Smooth muscle cell of the brain vasculature (primary cell): ENCODE measurements around the gene SHROOM2.
"Not testable (repeated sequence)": the region's sequence is repeated elsewhere in the genome, so short reads cannot be mapped to it uniquely, and the experiment has no call there.

Source experiments
- DNase-seq: peaks from one replicate; pipeline ENCODE4 v3.0.0-alpha.2; 2012; ENCODE audit warnings: low read depth, low spot score

The SHROOM2 gene, protein sequence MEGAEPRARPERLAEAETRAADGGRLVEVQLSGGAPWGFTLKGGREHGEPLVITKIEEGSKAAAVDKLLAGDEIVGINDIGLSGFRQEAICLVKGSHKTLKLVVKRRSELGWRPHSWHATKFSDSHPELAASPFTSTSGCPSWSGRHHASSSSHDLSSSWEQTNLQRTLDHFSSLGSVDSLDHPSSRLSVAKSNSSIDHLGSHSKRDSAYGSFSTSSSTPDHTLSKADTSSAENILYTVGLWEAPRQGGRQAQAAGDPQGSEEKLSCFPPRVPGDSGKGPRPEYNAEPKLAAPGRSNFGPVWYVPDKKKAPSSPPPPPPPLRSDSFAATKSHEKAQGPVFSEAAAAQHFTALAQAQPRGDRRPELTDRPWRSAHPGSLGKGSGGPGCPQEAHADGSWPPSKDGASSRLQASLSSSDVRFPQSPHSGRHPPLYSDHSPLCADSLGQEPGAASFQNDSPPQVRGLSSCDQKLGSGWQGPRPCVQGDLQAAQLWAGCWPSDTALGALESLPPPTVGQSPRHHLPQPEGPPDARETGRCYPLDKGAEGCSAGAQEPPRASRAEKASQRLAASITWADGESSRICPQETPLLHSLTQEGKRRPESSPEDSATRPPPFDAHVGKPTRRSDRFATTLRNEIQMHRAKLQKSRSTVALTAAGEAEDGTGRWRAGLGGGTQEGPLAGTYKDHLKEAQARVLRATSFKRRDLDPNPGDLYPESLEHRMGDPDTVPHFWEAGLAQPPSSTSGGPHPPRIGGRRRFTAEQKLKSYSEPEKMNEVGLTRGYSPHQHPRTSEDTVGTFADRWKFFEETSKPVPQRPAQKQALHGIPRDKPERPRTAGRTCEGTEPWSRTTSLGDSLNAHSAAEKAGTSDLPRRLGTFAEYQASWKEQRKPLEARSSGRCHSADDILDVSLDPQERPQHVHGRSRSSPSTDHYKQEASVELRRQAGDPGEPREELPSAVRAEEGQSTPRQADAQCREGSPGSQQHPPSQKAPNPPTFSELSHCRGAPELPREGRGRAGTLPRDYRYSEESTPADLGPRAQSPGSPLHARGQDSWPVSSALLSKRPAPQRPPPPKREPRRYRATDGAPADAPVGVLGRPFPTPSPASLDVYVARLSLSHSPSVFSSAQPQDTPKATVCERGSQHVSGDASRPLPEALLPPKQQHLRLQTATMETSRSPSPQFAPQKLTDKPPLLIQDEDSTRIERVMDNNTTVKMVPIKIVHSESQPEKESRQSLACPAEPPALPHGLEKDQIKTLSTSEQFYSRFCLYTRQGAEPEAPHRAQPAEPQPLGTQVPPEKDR (N-terminal part only)

DNA sequence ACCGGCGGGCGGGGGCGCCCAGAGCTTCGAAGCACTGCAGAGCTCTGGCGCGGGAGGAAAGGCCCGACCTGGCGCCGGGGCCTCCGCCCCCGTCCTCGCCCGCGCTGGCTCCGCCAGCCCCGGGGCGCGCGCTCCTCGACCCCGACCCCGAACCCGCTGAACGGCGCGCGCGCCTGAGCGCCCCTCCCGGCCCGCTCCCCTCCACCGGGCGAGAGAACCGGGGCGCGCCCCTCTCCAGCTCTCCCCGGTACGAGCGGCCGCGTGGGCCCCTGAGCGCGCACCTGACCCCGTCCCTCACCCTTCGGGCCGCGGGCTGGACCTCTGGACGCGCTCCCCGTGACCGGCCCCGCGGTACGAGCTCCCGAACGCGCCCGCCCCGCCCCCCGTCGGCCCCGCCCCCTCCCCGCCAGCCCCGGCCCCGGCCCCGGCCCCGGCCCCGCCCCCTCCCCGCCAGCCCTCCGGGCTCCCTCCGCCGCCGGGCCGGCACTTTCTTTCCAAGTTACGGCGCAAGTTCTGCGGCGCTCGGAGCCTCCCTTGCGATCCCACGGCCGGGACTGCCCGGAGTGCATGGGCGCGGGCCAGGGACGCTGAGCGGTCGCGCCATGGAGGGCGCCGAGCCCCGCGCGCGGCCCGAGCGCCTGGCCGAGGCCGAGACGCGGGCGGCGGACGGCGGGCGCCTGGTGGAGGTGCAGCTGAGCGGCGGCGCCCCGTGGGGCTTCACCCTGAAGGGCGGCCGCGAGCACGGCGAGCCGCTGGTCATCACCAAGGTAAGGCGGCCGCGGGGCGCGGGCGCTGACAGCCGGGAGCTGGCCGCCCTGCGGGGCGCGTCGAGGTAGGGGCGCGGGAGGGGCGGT lies at the start of gene SHROOM2:
TSS of gene SHROOM2 (plus strand) at position 486 of the 854 bp plus-strand sequence. CDS start at position 603, 117 bp downstream.
- no peak for DNase-seq

DNA sequence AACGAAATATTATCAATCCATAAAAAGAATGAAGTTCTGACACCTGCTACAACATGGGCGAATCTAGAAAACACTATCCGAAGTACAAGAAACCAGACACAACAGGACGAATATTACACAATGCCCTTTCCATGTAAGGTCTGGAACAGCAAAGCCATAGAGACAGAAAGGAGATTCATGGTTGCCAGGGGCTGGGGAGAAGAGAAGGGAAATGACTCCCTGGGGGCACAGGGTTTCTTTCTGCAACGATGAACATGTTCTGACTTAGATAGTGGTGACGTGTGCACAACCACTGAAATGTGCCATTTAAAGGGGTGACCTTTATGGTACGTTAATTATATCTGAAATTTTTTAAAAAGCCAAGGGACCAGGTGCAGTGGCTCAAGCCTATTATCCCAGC lies 48.9 kb upstream of the SHROOM2 start:
- DNase-seq, result no peak

DNA sequence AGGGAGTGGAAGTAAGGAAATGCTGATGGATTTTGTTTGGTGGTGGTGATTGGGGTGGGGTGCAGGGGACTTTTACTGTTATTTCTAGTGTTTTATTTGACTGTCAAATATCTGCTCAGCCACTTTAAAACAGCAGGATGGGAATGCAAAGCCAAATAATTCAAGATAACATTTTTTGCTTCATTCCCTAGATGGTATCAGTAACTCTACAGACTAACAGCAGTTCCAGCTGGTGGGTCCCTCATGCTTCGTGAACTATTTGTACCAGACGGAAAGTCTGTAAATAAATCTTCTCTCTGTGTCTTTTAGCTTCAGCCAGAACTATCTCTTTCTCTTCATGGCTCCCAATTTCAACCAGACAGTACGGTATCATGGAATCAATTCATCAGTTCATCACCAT lies 48.1 kb upstream of the SHROOM2 start:
- DNase-seq, result no peak

DNA sequence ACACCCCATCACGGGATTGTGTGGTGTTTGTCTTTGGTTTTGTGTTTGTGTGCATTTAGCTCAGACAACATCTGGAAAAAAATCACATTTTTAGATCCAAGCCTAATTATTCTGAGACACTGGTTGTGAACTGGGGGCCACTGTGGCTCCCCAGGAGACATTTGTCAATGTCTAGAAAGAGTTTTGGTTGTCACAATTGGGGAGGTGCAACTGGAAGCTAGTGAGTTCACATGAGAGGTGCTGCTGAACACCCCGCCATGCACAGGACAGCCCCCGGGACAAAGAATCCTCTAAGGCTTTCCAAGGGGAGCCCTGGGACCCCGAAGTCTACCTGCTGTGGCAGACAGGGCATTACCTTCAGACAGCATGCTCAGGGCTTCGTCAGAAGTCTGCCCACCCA lies 47.1 kb upstream of the SHROOM2 start:
- DNase-seq, result no peak

DNA sequence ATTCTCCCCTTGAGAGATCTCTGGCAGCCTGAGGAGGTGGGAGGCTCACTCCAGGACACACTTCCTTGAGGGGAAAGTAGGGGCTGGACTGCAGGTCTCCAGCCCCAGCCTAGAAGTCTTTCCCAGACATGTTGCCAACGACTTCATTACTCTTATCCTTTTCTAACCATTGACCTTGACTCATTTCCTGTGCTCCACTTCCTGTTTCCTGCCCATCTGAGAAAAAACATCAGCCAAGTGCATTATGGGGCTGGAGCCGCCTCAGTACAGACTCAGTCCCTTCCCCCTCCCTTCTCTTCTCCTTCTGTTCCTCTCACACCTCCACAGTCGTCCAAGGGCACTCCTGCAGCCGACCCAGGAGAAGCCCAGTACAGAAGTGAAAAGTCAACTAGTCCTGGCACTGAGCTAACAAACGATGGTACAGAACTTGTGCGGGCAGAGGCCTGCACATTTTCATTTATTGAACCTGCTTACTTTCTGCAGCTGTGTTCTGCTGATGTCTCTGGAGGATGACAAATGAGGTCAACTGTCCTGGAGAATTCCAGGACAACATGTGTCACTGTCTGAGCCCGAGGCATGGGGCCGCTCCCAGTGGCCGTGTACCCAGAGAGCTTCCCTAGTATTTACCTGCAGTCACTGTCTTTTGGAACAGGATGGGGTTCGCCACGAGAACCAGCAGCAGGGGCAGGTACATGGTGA lies 40.7 kb upstream of the SHROOM2 start:
- no peak for DNase-seq

DNA sequence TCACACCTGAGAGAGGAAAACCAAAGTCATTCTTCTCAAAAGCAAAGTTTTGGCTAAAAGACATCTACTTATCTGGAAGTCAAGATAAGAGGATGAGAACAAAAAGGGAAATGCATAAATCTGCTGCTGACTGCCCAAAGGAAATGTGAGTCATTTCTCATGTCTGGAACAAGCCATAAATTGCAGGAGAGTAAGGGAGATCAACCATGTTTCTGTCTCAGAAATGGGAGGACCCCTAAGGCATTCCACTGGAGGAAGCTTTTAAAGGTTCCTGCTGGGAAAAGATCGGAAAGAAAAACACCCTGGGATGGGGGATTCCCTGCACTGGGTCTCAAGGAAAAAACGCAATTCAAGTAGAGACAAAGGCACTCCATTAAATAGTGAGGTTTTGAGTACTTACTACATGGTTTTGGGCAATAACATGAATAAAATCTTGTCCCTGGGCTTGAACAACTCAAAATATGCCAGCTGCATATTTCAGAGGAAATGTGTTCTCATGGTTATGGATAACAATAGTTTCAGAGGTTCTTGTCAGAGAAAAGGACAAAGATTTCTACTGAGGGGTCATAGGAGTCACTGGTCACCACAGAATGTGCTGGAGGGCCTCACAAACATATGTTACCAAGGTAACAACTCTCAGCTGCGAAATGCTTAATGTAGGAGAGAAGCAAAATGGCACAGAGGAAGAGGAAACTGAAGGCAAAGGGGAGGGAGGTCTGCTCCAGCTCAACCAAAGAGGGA lies 39.9 kb upstream of the SHROOM2 start:
- DNase-seq, result no peak

DNA sequence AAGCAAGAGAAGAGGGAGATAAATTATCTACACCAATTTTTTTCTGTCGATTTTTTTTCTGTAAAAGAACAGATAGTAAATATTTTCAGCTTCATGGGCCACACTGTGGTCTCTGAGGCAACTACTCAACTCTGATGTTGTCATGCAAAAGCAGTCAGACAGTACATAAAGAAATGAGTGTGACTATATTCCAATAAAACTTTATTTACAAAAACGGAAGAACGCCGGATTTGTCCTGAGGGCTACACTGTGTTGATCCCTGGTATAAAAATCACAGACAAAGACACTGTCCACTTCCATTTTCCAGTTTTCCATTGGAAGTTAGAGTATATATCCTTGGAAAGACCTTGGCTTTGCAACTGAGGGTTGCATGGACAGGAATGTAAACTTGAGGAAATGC lies 38.6 kb upstream of the SHROOM2 start:
- DNase-seq, result no peak

DNA sequence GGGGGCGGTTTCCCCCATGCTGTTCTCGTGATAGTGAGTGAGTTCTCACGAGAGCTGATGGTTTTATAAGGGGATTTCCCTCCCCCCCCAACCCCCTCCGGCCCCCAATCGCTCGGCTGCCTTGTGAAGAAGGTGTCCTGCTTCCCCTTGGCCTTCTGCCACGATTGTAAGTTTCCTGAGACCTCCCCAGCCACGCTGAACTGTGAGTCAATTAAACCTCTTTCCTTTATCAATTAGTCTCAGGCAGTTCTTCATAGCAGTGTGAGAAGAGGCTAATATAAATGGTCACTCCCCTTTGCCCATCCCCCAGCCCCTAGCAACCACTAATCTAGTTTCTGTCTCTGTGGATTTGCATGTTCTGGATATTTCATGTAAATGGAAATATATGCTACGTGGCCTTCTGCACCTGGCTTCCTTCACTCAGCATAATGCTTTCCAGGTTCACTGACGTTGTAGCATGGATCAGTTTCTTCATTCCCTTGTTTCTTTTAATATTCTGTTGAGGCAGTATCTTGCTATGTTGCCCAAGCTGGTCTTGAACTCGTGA lies 37.0 kb upstream of the SHROOM2 start:
- no peak for DNase-seq

DNA sequence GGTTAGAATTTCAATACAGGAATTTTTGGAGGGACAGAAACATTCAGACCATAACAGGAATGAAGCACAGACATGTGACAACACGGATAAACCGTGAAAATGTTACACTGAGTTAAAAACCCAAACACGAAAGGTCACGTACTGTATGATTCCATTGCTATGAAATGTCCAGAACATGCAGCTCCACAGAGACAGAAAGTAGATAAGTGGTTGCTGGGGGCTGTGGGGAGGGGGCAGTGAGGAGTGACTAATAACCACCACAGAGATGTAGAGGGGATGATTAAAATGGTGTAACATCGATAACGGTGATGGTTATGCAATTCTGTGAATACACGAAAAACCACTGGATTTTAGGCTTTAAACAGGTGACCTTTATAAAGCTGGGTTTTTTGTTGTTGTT lies 28.9 kb upstream of the SHROOM2 start:
- no peak for DNase-seq

DNA sequence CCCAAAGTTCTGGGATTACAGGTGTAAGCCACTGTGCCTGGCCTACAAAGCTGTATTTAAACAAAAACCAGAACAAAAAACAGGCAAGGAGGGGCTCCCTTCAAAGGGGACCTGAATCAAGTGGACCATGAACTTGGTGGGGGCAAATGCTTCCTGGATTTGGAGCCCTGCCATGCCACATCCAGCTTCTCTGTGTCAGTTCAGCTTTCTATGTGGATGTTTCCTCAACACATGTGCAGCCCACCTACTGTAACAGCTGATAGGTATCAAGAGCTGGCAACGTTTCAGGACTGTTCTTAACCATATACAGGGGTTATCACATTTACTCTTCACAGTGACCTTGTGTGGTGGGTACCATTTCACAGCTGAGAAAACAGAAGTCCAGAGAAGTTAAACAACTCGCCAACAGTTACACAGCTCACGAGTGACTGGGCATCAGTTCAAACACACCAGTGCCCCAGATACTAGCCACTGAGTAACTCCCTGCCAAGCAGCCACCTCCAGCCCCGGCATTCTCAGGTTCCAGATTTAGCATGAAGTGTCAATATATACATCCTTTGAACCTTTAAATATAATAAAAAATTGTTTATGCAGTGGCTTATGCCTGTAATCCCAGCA lies 28.1 kb upstream of the SHROOM2 start:
- no peak for DNase-seq

DNA sequence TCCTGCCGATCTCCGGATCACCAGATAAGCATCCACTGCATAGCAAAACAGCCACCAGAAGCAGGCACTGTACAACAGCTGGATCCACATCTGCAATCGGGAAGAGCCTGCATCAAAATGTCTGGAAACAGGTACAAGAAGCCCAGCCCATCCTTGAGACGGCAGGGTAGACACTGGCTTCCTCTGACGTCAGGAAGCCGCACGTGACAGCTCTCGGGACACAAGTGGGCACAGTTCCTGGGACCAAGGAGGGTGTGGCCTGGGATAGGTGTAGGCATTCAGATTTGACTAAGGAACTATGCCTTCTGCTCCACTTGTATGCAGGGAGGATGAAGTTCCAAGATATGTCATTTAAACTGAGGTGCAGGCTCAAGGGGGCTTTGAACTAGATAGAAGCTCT lies 26.9 kb upstream of the SHROOM2 start:
- DNase-seq, result no peak

DNA sequence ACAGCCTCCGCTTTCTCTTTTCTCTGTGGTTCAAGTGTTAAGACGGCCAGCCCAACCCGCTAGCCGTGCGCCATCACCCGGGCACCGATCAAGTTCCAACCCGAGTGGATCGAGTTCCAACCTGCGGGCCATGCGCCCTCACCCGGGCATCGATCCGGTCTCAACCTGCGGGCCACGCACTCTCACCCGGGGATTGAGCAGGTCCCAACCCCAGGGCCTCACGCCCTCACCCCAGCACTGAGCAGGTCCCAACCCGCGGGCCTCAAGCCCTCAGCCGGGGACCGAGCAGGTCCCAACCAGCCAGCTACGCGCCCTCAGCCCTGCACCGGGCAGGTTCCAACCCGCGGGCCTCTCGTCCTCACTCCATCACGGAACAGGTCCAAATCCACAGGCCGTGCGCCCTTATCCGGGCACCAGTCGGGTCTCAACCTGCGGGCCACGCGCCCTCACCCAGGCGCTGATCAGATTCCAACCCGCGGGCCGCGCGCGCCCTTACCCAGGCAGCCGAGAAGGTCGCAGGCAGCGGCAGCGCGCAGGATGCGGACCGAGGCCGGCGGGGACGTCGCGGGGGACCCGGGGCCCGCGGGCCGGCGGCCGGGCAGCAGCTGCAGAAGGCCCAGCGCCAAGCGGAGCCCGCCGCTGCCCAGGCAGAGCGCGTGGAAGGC lies 21.0 kb upstream of the SHROOM2 start:
- DNase-seq, result no peak

DNA sequence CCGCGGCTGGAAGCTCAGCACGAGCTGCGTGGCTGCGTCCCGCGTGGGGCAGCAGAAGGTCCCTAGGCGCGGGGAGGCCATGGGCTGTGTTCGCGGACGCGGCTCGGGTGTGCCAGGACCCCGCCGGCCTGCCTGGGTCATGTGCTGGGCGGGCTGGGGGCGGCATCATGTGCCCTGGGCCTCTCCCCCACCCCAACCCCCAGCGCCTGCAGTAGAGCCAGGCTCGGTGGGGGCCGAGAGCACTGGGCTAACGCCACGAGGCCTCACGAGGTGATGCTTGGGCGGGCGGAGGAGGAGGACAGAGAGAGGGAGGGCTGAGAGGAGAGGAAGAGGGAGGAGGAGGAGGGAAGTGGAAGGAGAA lies 20.5 kb upstream of the SHROOM2 start, which contains the start of gene GPR143:
TSS of gene GPR143 (minus strand) at position 111 of the 361 bp plus-strand sequence. CDS start at position 81, 30 bp downstream.
- no peak for DNase-seq

DNA sequence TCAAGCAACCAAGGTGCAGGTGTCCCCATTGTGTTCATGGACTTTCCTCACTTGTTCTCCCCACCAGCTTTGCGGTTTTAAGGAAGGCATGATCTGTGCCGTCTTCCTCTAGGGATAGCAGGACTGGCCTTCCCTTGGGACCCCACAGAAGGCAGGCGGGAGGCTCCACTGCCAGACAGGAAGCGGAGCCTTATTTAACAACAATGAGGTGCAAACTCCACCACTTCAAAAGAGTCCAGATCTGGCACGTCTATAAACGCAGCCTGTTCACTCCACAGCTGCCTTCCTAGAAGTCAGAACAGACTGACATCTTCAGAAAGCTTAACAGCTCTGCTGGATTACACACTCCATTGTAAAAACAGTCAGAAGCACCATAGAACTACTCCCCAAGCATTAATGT lies 18.9 kb upstream of the SHROOM2 start:
- DNase-seq, result no peak

DNA sequence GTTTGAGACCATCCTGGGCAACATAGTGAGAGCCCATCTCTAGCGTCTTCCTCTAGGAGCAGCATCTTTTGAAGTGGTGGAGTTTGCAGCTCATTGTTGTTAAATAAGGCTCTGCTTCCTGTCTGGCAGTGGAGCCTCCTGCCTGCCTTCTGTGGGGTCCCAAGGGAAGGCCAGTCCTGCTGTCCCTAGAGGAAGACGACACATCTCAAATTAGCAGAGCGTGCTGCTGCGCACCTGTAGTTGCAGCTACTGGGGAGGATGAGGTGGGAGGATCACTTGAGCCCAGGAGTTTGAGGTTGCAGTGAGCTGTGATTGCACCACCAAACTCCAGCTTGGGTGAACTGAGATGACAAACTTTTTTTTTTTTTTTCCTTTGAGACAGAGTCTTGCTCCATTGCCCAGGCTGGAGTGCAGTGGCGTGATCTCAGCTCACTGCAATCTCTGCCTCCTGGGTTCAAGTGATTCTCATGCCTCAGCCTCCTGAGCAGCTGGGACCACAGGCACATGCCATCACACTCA lies 17.8 kb upstream of the SHROOM2 start:
- not testable (repeated sequence) for DNase-seq

DNA sequence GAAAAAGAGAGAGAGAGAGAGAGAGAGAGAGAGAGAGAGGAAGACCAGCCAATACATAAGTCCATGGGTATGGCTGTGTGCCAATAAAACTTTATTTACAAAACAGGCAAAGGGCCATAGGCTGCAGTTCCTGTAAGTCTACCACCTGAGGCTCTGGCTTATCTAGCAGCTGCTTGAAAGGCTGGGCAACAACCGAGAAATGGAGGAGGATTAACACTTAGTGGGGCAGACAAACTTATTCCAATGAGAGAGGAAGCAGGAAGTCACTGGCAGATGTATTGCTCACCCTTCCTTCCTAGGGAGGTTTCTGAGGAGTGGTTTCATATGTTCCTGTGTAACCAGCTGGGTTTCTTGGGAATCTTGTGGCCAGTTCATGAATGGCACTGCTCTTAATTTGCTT lies 15.9 kb upstream of the SHROOM2 start:
- DNase-seq, result no peak

DNA sequence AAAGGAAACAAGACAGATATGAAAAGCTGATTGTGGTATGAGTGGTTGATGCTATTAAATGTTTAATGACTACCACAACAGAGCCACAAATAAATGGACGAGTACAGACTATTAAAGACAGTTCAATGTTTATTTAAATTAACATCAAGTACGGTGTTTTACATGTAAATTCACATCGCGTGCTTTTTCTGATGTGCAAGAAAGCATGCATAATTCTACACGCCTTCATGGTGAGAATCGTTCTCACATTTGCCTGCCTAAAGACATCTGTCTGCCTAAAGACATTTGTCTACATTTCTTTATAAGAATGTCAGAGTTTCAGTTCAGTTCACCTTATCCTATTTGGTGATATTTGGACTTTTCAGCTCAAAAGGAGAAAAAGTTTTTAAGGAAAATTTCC lies 13.3 kb upstream of the SHROOM2 start:
- DNase-seq, result no peak

DNA sequence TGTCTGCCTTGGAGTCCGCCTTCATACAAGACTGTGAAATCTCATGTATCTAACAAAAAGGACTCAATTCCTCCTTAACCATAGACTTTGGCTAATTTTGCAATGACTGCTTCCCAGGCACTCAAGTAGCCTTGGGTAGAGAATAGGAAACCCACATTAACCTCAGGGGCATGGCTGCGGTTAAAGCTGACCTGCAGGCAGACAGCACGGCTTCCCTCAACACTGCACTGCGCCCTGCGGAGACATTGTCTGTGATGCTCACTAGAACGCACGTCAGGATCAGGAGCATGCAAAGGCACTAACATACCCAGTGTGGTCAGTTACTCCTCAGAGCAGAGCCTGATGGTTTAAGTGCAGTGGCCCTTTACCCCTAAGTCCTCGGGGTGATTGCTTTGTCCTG lies 10.3 kb upstream of the SHROOM2 start:
- no peak for DNase-seq
